Measurements from ENCODE around the gene TPX2.

GRCh38 chr20:31764641-31765305 lies 25.7 kb downstream of the TPX2 start:
- TF ChIP-seq CTCF (IDR thresholded peaks at IDR 0.05) (no peak), POLR2A (IDR thresholded peaks at IDR 0.05) (no peak)
